ENCODE data around the gene ST14. TPM values are rescaled to one million over a fixed set of nuclear protein-coding genes. Genes with fewer than 3 reads are reported as not detected.

ST14 gene
- total RNA-seq, 1 experiment from 2014 or later, result 33.9 TPM

- no peaks in the 10 kb centered on the region for H3K9me3 Mint-ChIP-seq
- peak overlapping the region; percentile 64; the same call in 1 of the 2 replicates for H3K27ac Mint-ChIP-seq
- no peaks in the 10 kb centered on the region for H3K27me3 Mint-ChIP-seq (ENCODE audit: low read depth)
- ATAC-seq (peak; percentile 10; the same call in 1 of the 2 replicates), DNase-seq (ENCODE audit: low spot score) (peak; percentile 12)
- CTCF ChIA-PET, result interaction anchor here (1.1 kb wide), 1 partner anchor 233 kb away, joined by 3 read pairs; no protein-coding TSS in a partner anchor
- H3K4me1 Mint-ChIP-seq, result peaks cover 20% of the 10 kb centered on the region
- TF ChIP-seq, protein P1, sequence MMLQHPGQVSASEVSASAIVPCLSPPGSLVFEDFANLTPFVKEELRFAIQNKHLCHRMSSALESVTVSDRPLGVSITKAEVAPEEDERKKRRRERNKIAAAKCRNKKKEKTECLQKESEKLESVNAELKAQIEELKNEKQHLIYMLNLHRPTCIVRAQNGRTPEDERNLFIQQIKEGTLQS (CRISPR knock-in tag; conservative IDR thresholded peaks at IDR 0.05), result no peak
- TF ChIP-seq CREM (CRISPR knock-in tag; IDR thresholded peaks at IDR 0.05) (no peak), ZNF219 (CRISPR knock-in tag; IDR thresholded peaks at IDR 0.05; ENCODE audit: borderline replicate concordance) (no peak), MXD4 (CRISPR knock-in tag; IDR thresholded peaks at IDR 0.05; ENCODE audit: borderline replicate concordance) (no peak), TEAD1 (CRISPR knock-in tag; IDR thresholded peaks at IDR 0.05) (no peak), NFE2L1 (CRISPR knock-in tag; IDR thresholded peaks at IDR 0.05) (no peak), GTF2I (CRISPR knock-in tag; conservative IDR thresholded peaks at IDR 0.05) (no peak), NR3C1 (CRISPR knock-in tag; conservative IDR thresholded peaks at IDR 0.05; ENCODE audit: low read depth) (no peak; the same call in 1 of the 2 replicates)
- TF ChIP-seq, protein P2, sequence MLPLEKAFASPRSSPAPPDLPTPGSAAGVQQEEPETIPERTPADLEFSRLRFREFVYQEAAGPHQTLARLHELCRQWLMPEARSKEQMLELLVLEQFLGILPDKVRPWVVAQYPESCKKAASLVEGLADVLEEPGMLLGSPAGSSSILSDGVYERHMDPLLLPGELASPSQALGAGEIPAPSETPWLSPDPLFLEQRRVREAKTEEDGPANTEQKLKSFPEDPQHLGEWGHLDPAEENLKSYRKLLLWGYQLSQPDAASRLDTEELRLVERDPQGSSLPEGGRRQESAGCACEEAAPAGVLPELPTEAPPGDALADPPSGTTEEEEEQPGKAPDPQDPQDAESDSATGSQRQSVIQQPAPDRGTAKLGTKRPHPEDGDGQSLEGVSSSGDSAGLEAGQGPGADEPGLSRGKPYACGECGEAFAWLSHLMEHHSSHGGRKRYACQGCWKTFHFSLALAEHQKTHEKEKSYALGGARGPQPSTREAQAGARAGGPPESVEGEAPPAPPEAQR (CRISPR knock-in tag; IDR thresholded peaks at IDR 0.05), result no peak
- TF ChIP-seq, protein P3, sequence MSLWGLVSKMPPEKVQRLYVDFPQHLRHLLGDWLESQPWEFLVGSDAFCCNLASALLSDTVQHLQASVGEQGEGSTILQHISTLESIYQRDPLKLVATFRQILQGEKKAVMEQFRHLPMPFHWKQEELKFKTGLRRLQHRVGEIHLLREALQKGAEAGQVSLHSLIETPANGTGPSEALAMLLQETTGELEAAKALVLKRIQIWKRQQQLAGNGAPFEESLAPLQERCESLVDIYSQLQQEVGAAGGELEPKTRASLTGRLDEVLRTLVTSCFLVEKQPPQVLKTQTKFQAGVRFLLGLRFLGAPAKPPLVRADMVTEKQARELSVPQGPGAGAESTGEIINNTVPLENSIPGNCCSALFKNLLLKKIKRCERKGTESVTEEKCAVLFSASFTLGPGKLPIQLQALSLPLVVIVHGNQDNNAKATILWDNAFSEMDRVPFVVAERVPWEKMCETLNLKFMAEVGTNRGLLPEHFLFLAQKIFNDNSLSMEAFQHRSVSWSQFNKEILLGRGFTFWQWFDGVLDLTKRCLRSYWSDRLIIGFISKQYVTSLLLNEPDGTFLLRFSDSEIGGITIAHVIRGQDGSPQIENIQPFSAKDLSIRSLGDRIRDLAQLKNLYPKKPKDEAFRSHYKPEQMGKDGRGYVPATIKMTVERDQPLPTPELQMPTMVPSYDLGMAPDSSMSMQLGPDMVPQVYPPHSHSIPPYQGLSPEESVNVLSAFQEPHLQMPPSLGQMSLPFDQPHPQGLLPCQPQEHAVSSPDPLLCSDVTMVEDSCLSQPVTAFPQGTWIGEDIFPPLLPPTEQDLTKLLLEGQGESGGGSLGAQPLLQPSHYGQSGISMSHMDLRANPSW (CRISPR knock-in tag; conservative IDR thresholded peaks at IDR 0.05; ENCODE audit: low read depth), result no peak
- TF ChIP-seq, protein P4, sequence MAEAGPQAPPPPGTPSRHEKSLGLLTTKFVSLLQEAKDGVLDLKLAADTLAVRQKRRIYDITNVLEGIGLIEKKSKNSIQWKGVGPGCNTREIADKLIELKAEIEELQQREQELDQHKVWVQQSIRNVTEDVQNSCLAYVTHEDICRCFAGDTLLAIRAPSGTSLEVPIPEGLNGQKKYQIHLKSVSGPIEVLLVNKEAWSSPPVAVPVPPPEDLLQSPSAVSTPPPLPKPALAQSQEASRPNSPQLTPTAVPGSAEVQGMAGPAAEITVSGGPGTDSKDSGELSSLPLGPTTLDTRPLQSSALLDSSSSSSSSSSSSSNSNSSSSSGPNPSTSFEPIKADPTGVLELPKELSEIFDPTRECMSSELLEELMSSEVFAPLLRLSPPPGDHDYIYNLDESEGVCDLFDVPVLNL (CRISPR knock-in tag; IDR thresholded peaks at IDR 0.05; ENCODE audit: borderline replicate concordance, low read depth), result no peak
- H3K36me3 Mint-ChIP-seq, result no peaks in the 10 kb centered on the region
- H3K4me3 Mint-ChIP-seq, result no peak overlapping the region
- POLR2A ChIA-PET, result no interaction called here
These were observed 57.8 kb downstream of the ST14 start for GRCh38 chr11:130217133-130218031.

DNA sequence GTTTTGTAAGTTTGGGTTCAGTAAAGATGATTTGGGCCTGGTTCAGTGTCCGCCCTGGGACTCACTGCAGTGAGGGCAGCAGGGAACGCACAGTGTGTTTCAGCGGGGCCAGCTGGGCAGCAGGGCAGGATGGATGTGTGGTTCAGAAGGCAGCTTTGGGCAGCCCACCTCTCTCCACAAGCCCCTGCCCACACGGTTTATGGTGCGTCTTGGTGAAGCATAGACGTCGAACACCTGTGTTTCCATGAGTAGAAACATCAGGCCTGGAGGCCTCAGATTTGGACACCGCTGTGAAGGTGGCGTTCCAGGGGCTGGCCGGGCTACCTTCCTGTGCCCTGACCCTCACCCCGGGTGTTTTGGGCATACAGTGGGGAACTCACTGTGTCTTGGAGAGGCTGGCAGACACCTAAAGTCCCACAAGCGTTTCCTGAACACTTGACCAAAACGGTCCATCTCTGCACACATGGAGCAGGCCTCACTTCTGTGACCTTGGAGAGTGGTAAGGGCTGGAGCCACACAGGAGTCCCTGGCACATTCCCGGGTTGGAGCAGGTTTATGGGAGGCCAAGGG is 59.0 kb downstream of the ST14 start:
- no peak for TF ChIP-seq CREM (CRISPR knock-in tag; IDR thresholded peaks at IDR 0.05)
- TF ChIP-seq, protein P5, sequence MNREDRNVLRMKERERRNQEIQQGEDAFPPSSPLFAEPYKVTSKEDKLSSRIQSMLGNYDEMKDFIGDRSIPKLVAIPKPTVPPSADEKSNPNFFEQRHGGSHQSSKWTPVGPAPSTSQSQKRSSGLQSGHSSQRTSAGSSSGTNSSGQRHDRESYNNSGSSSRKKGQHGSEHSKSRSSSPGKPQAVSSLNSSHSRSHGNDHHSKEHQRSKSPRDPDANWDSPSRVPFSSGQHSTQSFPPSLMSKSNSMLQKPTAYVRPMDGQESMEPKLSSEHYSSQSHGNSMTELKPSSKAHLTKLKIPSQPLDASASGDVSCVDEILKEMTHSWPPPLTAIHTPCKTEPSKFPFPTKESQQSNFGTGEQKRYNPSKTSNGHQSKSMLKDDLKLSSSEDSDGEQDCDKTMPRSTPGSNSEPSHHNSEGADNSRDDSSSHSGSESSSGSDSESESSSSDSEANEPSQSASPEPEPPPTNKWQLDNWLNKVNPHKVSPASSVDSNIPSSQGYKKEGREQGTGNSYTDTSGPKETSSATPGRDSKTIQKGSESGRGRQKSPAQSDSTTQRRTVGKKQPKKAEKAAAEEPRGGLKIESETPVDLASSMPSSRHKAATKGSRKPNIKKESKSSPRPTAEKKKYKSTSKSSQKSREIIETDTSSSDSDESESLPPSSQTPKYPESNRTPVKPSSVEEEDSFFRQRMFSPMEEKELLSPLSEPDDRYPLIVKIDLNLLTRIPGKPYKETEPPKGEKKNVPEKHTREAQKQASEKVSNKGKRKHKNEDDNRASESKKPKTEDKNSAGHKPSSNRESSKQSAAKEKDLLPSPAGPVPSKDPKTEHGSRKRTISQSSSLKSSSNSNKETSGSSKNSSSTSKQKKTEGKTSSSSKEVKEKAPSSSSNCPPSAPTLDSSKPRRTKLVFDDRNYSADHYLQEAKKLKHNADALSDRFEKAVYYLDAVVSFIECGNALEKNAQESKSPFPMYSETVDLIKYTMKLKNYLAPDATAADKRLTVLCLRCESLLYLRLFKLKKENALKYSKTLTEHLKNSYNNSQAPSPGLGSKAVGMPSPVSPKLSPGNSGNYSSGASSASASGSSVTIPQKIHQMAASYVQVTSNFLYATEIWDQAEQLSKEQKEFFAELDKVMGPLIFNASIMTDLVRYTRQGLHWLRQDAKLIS (CRISPR knock-in tag; IDR thresholded peaks at IDR 0.05; ENCODE audit: borderline replicate concordance), result no peak
- TF ChIP-seq ETV6 (CRISPR knock-in tag; IDR thresholded peaks at IDR 0.05), result no peak
- TF ChIP-seq ZNF232 (CRISPR knock-in tag; IDR thresholded peaks at IDR 0.05), result no peak
- no peak for TF ChIP-seq NR3C1 (CRISPR knock-in tag; conservative IDR thresholded peaks at IDR 0.05; ENCODE audit: low read depth)
- Mint-ChIP-seq H3K36me3 (no peaks in the 10 kb centered on the region), H3K27ac (no peak overlapping the region), H3K4me1 (peaks cover 16% of the 10 kb centered on the region), H3K9me3 (no peaks in the 10 kb centered on the region), H3K4me3 (no peak overlapping the region), H3K27me3 (ENCODE audit: low read depth) (no peaks in the 10 kb centered on the region)
- POLR2A ChIA-PET, result interaction anchor here (0.6 kb wide), 1 partner anchor 641 kb away, joined by 3 read pairs; no protein-coding TSS in a partner anchor
- peak; percentile 2 for DNase-seq (ENCODE audit: low spot score)
- no peak for ATAC-seq
- CTCF ChIA-PET, result interaction anchor here (0.6 kb wide), 1 partner anchor 72 kb away, joined by 4 read pairs; no protein-coding TSS in a partner anchor
